Measurements from ENCODE around the gene ZNF714. TPM values are rescaled to one million over a fixed set of nuclear protein-coding genes. Genes with fewer than 3 reads are reported as not detected.

The ZNF714 gene
- total RNA-seq, 1 experiment from 2014 or later = 8.8 TPM

DNA sequence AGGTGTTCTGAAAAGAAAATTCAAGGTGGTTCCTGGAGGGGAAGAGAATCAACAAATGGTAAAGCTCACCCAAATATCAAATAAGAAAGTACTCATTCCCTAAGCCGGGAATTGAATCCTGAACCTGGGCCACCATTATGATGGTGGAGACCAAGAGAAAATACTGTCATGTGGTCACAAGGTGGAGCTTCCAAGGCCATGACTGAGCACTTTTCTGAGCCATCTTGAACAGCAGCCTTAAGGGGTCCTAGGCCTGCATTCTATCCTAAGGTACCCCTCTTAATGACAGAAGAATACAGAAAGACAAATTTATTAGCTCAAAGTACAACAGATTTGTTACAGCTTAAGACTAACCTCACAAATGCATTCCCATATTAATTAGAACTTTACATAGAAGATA is 69.5 kb downstream of the ZNF714 start:
- ChIA-PET POLR2A (ENCODE audit: unreplicated experiment) (no interaction called here), CTCF (no interaction called here)
- DNase-seq (no peak), ATAC-seq (no peak)
- intact Hi-C loops (cut with micrococcal nuclease) = no loop called here
- H3K36me3 ChIP-seq (ENCODE audit: low read depth, low read length) = peaks cover 80% of the 10 kb centered on the region
- H3K9me2 ChIP-seq (replicated peaks; ENCODE audit: low read length) = no peaks in the 10 kb centered on the region
- H3K27me3 ChIP-seq (ENCODE audit: low read length) = no peaks in the 10 kb centered on the region
- BruUV-seq (replicated peaks) = no TSS peak
- no peak for TF ChIP-seq EZH2 (IDR thresholded peaks at IDR 0.05; ENCODE audit: low read length, unreplicated experiment)
- TF ChIP-seq, protein P1, sequence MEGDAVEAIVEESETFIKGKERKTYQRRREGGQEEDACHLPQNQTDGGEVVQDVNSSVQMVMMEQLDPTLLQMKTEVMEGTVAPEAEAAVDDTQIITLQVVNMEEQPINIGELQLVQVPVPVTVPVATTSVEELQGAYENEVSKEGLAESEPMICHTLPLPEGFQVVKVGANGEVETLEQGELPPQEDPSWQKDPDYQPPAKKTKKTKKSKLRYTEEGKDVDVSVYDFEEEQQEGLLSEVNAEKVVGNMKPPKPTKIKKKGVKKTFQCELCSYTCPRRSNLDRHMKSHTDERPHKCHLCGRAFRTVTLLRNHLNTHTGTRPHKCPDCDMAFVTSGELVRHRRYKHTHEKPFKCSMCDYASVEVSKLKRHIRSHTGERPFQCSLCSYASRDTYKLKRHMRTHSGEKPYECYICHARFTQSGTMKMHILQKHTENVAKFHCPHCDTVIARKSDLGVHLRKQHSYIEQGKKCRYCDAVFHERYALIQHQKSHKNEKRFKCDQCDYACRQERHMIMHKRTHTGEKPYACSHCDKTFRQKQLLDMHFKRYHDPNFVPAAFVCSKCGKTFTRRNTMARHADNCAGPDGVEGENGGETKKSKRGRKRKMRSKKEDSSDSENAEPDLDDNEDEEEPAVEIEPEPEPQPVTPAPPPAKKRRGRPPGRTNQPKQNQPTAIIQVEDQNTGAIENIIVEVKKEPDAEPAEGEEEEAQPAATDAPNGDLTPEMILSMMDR (conservative IDR thresholded peaks at IDR 0.05; ENCODE audit: low read depth, low read length) = no peak
- no peak for TF ChIP-seq EZH2phosphoT487 (IDR thresholded peaks at IDR 0.05; ENCODE audit: borderline replicate concordance, low read length)
- no peak overlapping the region for H2AFZ ChIP-seq (ENCODE audit: low read length)
- H3K4me1 ChIP-seq (ENCODE audit: insufficient read depth, low read length) = no peaks in the 10 kb centered on the region
- H3K4me2 ChIP-seq (ENCODE audit: low read length) = no peak overlapping the region
- no peak overlapping the region for H3K4me3 ChIP-seq (ENCODE audit: low read length)
- no peak overlapping the region for H3K27ac ChIP-seq (ENCODE audit: low read length)
- no peak overlapping the region for H3K9ac ChIP-seq (ENCODE audit: low read length)
- H3F3A ChIP-seq (ENCODE audit: low read length, unreplicated experiment) = no peaks in the 10 kb centered on the region
- peaks cover 12% of the 10 kb centered on the region for H3K79me2 ChIP-seq (ENCODE audit: low read length)
- H4K20me1 ChIP-seq (ENCODE audit: low read length) = no peaks in the 10 kb centered on the region
- peaks cover 14% of the 10 kb centered on the region for H3K9me3 ChIP-seq (ENCODE audit: low read length)

DNA sequence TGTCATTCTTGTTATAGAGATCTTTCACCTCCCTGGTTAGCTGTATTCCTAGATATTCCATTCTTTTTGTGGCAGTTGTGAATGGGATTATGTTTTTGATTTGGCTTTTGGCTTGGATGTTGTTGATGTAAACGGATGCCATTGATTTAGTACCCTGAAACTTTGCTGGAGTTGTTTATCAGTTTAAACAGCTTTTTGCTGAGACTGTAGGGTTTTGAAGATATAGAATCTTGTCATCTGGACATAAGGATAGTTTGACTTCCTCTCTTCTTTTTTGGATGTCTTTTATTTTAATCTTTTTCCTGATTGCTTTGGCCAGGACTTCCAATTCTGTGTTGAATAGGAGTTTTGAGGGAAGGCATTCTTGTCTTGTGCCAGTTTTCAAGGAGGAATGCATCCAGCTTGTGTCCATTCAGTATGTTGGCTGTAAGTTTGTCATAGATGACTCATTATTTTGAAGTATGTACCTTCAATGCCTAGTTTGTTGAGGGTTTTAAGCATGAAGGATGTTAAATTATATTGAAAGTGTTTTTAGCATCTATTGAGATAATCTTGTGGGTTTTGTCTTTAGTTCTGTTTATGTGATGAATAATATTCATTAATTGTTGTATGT is 76.6 kb downstream of the ZNF714 start:
- ChIA-PET CTCF (no interaction called here), POLR2A (ENCODE audit: unreplicated experiment) (interaction anchor here (0.7 kb wide), 1 partner anchor 135 kb away, joined by 4 read pairs; no protein-coding TSS in a partner anchor)
- Histone ChIP-seq H3F3A (ENCODE audit: low read length, unreplicated experiment) (no peaks in the 10 kb centered on the region), H3K27ac (ENCODE audit: low read length) (no peak overlapping the region), H3K9ac (ENCODE audit: low read length) (no peak overlapping the region), H4K20me1 (ENCODE audit: low read length) (no peaks in the 10 kb centered on the region), H3K9me3 (ENCODE audit: low read length) (no peaks in the 10 kb centered on the region), H3K4me2 (ENCODE audit: low read length) (no peak overlapping the region), H3K4me3 (ENCODE audit: low read length) (no peak overlapping the region), H3K4me1 (ENCODE audit: insufficient read depth, low read length) (no peaks in the 10 kb centered on the region), H3K36me3 (ENCODE audit: low read depth, low read length) (peaks cover 46% of the 10 kb centered on the region), H2AFZ (ENCODE audit: low read length) (no peak overlapping the region), H3K9me2 (replicated peaks; ENCODE audit: low read length) (no peaks in the 10 kb centered on the region), H3K27me3 (ENCODE audit: low read length) (no peaks in the 10 kb centered on the region), H3K79me2 (ENCODE audit: low read length) (peaks cover 51% of the 10 kb centered on the region)
- TF ChIP-seq EZH2phosphoT487 (IDR thresholded peaks at IDR 0.05; ENCODE audit: borderline replicate concordance, low read length) (no peak), EZH2 (IDR thresholded peaks at IDR 0.05; ENCODE audit: low read length, unreplicated experiment) (no peak)
- TF ChIP-seq, protein P1 (conservative IDR thresholded peaks at IDR 0.05; ENCODE audit: low read depth, low read length) = no peak
- intact Hi-C loops (cut with micrococcal nuclease) = no loop called here
- DNase-seq = peak; percentile 8
- ATAC-seq = no peak; the same call in 1 of the 2 replicates
- no TSS peak for BruUV-seq (replicated peaks)

DNA sequence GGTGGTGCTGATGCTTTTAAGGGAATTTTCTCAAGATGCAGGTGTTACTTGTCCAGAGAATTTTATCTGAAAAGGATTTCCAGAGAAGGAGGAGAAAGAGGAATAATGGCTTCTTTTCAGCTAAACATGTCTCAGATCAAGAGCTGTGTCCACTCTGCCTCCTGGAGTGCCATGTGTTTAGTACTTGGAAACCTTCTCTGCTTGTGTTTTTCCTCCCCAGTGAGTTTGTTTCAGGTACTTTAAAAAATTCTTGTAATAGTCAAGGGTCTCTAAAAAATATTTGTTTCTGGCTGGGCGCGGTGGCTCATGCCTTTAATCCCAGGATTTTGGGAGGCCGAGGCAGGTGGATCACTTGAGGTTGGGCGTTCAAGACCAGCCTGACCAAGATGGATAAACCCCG is 82.5 kb downstream of the ZNF714 start:
- Histone ChIP-seq H3K9ac (ENCODE audit: low read length) (no peak overlapping the region), H3K9me3 (ENCODE audit: low read length) (no peaks in the 10 kb centered on the region), H3K27me3 (ENCODE audit: low read length) (no peaks in the 10 kb centered on the region), H3K36me3 (ENCODE audit: low read depth, low read length) (peaks cover 72% of the 10 kb centered on the region), H2AFZ (ENCODE audit: low read length) (no peak overlapping the region), H3K27ac (ENCODE audit: low read length) (no peak overlapping the region), H3K4me1 (ENCODE audit: insufficient read depth, low read length) (no peaks in the 10 kb centered on the region), H3K79me2 (ENCODE audit: low read length) (peaks cover 12% of the 10 kb centered on the region), H4K20me1 (ENCODE audit: low read length) (no peaks in the 10 kb centered on the region), H3K9me2 (replicated peaks; ENCODE audit: low read length) (no peaks in the 10 kb centered on the region), H3K4me3 (ENCODE audit: low read length) (no peak overlapping the region), H3K4me2 (ENCODE audit: low read length) (no peak overlapping the region), H3F3A (ENCODE audit: low read length, unreplicated experiment) (no peaks in the 10 kb centered on the region)
- ATAC-seq (no peak), DNase-seq (no peak)
- POLR2A ChIA-PET (ENCODE audit: unreplicated experiment) = no interaction called here
- intact Hi-C loops (cut with micrococcal nuclease) = no loop called here
- CTCF ChIA-PET = no interaction called here
- no TSS peak for BruUV-seq (replicated peaks)
- no peak for TF ChIP-seq EZH2phosphoT487 (IDR thresholded peaks at IDR 0.05; ENCODE audit: borderline replicate concordance, low read length)
- TF ChIP-seq, protein P1 (conservative IDR thresholded peaks at IDR 0.05; ENCODE audit: low read depth, low read length) = no peak
- no peak for TF ChIP-seq EZH2 (IDR thresholded peaks at IDR 0.05; ENCODE audit: low read length, unreplicated experiment)

All from PC-3 (cell line).